SH-SY5Y (cell line): ENCODE data around the gene MAP3K14.

Source experiments
- GATA2 ChIP-seq: IDR thresholded peaks from 2 replicates; pipeline ENCODE4 v1.6.1; 2011; ENCODE audit warnings: mild to moderate bottlenecking, low read depth, low read length
- GATA3 ChIP-seq: IDR thresholded peaks from 2 replicates; pipeline ENCODE4 v1.6.1; 2011; ENCODE audit warnings: low read depth, mild to moderate bottlenecking, low read length, moderate library complexity

DNA sequence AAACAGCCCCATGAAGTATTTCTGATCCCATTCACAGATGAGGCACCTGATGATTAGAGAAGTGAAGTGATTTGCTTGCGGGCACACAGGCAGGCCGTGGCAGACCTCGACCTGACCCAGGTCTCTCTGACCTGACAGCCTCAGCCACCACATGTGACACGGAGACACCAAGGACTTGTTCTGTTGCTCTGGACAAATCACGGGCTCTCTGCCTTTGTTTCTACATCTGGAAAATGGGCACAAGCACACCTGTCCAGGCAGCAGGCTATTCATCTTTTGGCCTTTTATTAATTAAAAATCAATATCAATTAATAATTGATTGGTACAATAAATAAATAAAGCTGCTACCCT lies 3.4 kb downstream of the MAP3K14 start:
- TF ChIP-seq GATA2 (no peak), GATA3 (no peak)
